Measurements from ENCODE around the gene RNF34.

DNA sequence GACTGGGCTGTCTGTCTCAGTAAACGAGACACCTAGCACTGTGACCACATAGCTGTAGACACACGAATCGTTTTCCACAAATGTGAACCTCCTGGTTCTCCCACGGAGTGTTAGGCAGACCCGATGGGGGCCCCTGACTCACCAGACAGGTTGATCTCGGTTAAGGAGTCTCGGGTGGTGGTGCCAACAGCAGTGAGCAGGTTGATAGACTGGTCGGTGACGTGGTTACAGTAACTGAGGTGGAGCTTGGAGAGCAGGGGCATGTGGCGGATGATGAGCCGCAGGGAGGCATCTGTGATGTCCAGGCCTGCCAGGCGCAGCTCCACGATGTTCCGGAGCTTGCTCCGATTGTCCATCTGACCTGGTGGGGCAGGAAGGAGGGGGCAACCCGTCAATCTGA lies 39.8 kb downstream of the RNF34 start:
- TF ChIP-seq, protein P1, sequence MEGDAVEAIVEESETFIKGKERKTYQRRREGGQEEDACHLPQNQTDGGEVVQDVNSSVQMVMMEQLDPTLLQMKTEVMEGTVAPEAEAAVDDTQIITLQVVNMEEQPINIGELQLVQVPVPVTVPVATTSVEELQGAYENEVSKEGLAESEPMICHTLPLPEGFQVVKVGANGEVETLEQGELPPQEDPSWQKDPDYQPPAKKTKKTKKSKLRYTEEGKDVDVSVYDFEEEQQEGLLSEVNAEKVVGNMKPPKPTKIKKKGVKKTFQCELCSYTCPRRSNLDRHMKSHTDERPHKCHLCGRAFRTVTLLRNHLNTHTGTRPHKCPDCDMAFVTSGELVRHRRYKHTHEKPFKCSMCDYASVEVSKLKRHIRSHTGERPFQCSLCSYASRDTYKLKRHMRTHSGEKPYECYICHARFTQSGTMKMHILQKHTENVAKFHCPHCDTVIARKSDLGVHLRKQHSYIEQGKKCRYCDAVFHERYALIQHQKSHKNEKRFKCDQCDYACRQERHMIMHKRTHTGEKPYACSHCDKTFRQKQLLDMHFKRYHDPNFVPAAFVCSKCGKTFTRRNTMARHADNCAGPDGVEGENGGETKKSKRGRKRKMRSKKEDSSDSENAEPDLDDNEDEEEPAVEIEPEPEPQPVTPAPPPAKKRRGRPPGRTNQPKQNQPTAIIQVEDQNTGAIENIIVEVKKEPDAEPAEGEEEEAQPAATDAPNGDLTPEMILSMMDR (IDR thresholded peaks at IDR 0.05), result no peak
- no peak for TF ChIP-seq POLR2A (IDR thresholded peaks at IDR 0.05)

Data from tibial nerve (tissue), 3 donors.